GM21390 (cell line): ENCODE results near the gene TTLL5.

Source experiments
- ATAC-seq: cut with Tn5 transposase; IDR thresholded peaks from one replicate; pipeline ENCODE4 v1.9.1; 2021; ENCODE audit not compliant: unreplicated experiment

The TTLL5 gene

DNA sequence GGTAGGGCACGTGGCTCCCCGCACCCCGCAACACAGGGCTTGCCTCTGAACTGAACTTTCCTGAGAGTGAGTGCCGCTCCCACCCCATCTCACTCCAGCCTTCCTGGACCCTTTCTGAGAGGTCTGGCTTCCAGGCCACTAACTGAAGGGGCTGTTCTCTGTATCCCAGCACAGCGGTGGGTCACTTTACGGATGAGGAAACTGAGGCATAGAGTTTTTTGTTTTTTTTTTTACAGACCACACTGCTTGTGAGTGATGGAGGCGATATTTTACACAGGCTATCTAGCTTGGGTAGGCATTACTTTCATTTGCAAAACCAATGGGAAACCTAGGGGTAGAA, 321.9 kb downstream of the TTLL5 start:
- ATAC-seq: no peak

DNA sequence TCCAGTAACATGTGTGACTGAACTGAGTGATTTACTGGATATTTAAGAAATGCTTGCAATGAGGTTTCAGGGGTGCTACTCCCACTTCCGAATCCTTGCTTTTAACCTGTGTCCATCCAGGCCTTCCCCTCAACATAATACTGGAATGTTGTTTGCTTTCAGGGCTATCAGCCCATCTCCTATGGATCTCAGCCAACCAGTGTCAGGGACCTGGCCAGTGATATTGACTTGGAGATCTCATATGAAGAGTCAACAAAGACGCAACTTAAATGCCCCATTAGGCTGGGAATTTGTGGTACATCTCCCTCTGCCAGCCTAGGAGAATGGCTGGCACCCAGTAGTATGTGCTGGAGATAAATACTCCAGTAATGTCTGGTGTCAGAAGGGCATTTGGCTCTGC, 323.6 kb downstream of the TTLL5 start:
- ATAC-seq: no peak

DNA sequence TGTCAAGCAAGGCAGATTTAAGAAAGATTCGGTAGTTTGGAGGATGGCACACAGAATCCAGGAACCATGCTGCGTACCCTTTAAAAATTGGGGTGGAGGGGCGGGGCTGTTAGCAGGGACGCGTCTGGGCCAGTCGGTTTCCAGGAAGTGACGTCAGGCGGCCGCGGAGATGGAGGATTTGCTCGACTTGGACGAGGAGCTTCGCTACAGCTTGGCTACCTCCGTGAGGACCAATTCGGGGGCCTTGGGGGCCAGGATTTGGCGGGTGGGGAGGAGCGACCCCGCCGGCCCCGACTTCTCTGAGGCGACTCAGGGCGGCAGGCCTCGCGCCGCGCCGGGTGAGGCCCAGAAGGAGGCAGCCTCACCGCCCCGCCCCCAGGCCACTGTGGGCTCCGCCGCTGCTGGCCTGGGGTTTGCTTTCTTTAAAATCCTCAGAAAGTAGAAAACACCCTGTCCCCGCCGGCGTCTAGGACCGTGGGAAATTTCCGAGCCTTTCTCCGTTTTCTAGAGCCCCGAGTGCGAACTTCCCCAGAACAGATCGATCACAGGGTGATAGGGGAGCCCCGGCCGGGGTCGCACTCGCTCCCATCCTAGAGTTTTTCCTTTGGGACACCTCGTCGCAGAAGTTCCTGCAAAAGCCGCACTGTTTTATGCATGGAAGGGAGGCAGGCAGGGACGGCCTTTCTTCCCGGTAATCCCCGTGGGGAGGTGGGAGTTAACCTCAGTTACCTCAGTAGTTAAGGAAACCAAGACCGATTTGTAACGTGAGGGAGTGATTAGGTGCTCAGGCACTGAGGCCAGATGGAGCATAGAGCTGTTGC, 324.8 kb downstream of the TTLL5 start, which contains the start of gene IFT43:
Gene IFT43, plus strand, starts transcription at position 146 of the 821 bp plus-strand sequence. Its CDS starts 24 bp downstream, at position 170.
- peak; percentile 70 for ATAC-seq

DNA sequence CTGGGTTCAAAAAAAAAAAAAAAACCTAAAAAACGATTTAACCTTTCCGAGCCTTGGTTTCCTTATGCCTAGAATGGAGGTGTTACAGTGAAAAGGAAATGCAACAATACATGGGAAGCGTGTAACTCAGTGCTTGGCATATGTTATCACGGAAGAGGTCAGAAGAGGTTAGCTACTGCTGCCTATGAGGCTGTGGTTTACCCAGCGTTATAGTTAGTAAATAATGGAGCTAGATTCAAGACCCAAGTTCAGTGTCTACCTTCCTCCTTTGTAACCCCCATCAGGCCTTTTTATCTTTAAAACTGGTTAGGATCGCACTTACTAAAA, 325.4 kb downstream of the TTLL5 start:
- no peak for ATAC-seq

DNA sequence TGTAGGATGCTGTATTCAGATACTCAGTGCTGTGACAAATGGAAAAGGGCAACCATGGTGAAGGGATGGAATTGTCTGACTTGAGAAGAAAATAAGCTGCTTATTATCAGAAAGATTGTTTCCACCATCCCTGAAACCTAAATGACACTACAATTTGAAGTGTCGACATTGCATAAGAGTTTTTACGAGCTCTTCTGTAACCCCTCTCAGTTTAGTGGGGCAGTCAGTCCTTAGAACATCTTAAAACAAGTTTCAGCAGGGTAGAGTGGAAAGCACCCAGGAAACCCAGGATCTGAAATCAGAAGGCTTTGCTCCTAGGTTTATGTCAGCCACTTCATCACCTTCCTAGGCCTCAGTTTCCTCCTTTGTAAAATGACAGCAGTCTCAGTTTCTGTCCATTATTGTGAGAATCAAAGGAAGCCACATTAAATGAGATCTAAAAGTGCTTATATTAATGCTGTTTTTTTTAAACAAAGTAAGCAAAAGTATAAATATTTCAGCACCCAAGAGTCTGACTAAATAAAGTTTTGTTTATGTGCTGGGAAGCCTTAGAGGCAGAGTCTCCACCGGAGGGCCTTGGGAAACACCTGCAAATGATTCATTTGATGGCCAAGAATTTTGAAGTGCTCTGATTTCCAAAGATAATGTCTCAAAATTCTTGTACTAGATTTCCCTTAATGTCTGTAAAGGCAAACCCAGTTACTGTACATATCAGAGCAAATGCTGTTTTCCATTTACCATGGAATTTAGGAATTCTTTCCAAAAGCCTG, 326.3 kb downstream of the TTLL5 start:
- no peak for ATAC-seq

DNA sequence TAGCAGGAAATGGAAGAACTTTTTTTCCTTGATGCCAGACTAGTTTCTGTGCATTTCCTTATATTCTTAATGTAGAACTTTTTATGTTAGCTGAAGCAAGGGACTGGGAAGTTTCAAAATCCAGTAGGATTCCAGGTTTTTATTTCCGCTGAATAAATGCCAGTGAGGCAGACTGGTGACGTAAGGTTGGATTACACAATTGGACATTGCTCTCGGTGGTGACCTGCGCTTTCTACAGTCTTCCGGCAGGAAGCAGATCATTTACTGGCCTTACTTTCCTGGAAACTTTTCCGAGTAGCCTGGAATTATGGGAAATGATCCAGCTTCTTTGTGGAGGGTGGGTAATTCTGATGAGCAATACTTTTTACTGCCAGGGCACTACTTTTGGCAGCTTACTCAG, 328.1 kb downstream of the TTLL5 start:
- ATAC-seq: no peak

DNA sequence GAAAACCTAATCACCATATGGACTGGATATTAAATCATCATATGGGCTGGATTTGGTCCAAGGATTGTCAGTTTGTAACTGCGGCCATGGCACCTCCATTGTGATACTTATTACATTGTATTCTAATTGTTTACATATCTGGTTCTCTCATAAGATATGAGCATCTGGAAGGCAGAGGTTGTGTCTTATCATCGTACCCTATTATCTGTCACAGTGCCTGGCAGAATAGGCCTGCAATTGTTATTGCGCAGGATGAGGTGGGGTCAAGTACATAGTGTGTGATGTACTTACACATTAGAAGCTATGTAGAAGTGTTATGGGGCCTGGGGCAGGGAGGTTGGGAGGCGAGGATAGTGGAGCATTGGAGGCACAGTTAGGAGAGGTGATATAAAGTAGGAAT, 329.3 kb downstream of the TTLL5 start:
- ATAC-seq: no peak

DNA sequence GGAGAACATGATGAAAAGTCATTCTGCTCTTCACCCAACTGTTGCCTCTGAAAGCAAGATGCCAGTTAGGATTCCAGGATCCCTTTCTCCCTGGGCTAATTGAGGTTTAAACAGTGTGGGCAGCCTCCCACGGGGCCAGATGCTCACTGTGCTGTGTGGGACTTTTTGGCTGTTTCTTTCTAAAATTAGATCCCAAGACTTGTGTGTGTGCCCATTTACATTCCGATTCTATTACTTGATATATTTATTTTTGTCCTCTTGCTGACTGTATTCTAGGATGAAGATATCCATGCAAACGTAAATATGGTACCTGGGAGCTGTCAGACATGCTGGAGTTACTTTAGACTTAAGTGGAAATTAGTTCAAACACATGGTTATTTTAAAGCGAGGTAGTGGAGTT, 330.7 kb downstream of the TTLL5 start:
- no peak for ATAC-seq

DNA sequence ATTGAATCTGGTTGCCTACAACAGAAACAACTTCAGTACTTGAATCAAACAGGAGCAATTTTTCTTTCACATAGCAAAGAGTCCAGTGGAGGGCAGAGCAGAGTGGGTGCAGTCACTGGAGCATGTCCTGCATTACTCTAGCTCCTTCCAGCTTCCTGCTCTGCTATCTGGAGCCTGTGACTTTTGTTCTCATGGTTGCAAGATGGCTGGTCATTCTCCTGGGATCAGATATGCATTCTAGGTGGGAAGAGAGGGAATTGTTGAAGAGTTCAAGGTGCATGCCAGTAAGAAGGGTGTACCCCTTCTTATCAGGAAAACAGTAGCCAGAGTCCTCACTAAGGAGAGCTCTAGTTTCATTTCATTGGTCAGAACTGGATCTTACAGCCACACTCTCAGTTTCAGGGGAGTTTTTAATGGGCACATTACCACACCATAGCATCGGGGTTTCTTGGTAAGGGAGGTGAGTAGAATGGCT, 332.6 kb downstream of the TTLL5 start:
- no peak for ATAC-seq

DNA sequence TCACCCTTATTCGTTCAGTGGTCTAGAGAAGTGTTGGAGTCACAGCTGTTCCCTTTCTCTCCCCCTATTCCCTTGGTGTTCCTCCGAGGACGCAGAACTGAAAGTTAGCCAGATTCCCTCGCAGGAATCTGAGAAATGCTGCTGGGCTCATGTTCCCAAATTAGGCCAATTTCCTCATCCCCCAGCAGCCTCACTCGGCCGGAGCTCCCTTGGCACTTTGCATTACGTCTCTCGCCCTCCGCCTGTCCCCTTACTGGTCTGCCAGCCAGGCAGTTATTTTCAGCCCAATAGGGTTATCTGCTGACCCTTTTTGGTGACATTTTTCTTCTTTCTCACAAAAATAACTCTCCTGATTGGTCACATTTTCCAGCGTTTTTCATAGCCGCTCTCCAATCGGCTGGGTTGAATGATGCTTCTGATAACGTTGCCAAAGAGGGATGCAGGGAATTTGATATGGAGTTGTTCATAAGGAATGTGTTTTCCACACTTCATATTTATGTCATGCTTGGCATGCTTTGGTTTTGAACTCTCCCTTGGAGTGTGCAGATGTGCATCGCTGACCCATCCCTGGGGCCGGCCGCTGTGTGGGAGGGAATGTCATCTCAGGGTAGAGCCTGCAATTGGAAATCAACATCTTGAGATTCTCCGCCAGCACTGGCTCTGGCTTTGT, 334.5 kb downstream of the TTLL5 start:
- ATAC-seq: no peak

DNA sequence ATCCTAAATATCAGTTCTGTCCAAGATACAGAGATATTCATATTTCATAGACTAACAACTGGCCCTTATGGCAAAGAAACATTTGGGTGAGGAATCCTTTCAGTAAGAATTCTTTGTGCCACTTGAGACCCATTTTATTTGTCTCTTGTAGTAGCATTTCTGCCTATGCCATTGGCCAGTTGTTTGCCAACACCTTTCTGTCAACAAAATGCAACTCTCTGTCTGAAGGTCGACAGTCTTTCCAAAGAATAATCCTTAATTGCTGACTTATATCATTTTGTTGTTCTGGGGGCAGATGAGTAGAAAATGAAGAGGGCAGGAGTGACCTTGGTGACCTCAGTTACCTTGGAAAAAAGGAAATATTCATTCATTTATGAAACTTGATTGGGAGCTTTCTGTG, 335.4 kb downstream of the TTLL5 start:
- ATAC-seq: no peak

DNA sequence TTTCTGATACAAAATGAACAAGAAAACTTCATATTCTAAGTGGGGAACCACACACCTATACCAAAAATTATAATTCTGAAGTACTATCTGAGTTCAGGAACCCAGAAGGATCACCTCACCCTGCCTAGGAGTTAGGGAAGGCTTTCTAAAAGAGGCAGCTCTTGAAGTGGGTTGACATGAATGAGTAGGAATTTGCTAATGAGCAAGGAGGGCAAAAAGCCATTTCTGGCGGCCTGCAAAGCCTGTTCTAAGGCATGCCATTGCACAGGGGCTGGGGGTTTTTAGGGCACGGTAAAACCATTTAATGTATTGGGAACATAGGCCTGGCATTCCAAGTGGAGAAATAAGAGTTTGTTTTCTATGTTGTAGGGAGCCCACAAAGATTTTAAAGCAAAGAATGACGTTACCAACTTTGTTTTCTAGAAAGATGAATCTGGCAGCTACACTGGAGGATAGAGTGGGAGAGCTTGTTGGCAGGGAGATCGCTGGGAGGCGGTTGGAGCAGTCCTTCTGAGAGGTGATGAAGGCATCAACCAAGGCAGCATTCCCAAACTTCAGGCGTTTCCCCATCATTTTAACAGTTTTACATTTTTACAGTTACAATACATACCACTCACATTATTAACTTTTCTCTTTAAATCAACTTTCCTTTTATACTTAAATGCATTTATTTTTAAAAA, 338.6 kb downstream of the TTLL5 start:
- ATAC-seq: no peak

DNA sequence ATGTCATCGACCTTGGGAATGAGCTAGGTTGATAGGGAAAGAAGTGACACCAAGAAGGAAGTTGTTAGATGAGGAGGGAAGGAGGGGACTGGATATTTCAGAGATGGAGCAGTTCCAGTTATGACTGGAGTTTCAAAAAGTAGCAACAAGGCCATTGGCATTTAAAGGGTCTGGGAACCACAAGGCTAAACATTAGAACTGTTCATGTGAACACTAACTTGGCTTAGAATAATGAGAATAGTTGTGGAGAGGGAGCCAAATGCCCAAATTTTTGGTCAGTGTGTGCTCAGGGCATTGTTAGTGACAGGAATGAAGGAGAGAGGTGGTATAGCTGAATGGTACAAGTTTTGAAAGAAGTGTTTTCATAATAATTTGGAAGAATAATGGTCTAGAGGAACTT, 341.3 kb downstream of the TTLL5 start:
- no peak for ATAC-seq
